Memory B cell (primary cell): ENCODE data around the gene SPINK2.
A peak's percentile ranks its signal among the peaks of the same experiment; 100 is the strongest.

Experiments used
- ATAC-seq: fragments of 150-1000 bp; cut with Tn5 transposase; 2 replicates; pipeline ENCODE4 v1.10.0; 2021; ENCODE audit warnings: low read depth, mild to moderate bottlenecking, moderate library complexity
- DNase-seq, 2 donors: peaks; one replicate each; pipeline ENCODE4 v3.0.0; 2022; ENCODE audit warnings: low spot score in 2 of 2
- H3K27ac Mint-ChIP-seq: one replicate; pipeline ENCODE4 v1.8.0; 2022; ENCODE audit warnings: mild to moderate bottlenecking, moderate library complexity, mixed read lengths
- H3K27me3 Mint-ChIP-seq: one replicate; pipeline ENCODE4 v1.8.0; 2022; ENCODE audit warnings: mixed read lengths
- H3K36me3 Mint-ChIP-seq: one replicate; pipeline ENCODE4 v1.8.0; 2022; ENCODE audit warnings: mild to moderate bottlenecking, mixed read lengths
- H3K4me1 Mint-ChIP-seq: one replicate; pipeline ENCODE4 v1.8.0; 2022; ENCODE audit warnings: mixed read lengths
- H3K4me3 Mint-ChIP-seq: one replicate; pipeline ENCODE4 v1.8.0; 2022; ENCODE audit warnings: mild to moderate bottlenecking, moderate library complexity, mixed read lengths
- H3K9me3 Mint-ChIP-seq: one replicate; pipeline ENCODE4 v1.8.0; 2022; ENCODE audit warnings: mixed read lengths

SPINK2 gene

DNA sequence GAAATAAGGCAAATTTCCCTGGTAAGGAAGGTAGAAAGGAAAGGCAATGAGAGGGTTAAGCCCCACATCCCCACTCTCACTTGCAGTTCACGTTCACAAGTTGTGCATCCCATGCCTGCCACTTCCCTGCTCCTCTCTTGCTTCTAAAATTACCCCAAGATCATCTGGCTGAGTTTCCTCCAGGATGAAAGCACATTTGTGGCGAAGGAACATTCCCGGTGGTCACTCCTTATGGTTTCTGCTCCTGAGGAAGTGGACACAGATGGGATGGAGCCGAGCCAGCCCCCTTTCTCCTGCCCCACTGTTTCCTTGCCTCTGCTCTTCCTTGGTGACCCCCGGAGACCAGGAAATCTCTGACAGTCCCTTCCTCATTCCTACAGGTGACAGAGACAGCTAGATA lies 37.5 kb downstream of the SPINK2 start:
- DNase-seq (no peak), ATAC-seq (no peak)
- H3K27me3 Mint-ChIP-seq: no peaks in the 10 kb centered on the region
- H3K36me3 Mint-ChIP-seq: no peaks in the 10 kb centered on the region
- H3K4me1 Mint-ChIP-seq: peaks cover 2% of the 10 kb centered on the region
- no peaks in the 10 kb centered on the region for H3K9me3 Mint-ChIP-seq
- H3K27ac Mint-ChIP-seq: no peak overlapping the region
- H3K4me3 Mint-ChIP-seq: no peak overlapping the region

DNA sequence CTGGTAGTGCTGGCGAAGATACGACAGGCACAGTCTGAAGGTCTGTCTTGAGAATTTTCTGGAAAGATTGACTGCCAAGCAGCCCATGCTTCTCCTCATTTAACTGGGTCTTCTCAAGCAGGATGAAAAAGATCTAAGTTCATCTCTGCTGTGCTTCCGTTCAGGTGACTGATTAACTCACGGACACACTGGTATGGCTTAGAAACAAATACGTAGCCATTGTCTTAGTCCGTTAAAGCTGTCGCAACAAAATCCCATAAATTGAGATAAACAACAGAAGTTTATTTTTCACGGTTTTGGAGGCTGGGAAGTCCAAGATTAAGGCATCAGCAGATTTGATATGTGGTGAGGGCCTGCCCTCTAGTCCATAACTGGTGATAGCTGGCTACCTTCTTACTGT lies 39.5 kb downstream of the SPINK2 start:
- Mint-ChIP-seq H3K36me3 (no peaks in the 10 kb centered on the region), H3K27ac (no peak overlapping the region), H3K9me3 (no peaks in the 10 kb centered on the region), H3K4me1 (peaks cover 2% of the 10 kb centered on the region), H3K27me3 (no peaks in the 10 kb centered on the region), H3K4me3 (no peak overlapping the region)
- ATAC-seq: no peak
- DNase-seq: no peak

DNA sequence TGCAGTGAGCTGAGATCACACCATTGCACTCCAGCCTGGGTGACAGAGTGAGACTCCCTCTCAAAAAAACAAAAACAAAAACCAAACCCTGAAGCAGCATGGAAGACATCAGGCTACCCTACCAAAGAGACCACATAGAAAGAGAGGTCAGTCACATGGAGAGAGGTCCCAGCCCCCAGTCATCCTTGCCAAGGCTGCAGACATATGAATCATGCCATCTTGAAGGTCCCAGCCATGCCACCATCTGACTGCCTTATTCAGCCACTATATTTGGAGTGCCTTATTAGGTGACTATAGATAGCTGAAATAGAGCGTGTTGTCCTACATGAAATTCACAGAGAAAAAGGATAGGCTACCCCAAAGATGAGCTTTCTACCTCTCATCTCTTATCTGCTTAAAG lies 48.2 kb downstream of the SPINK2 start:
- ATAC-seq (no peak), DNase-seq (no peak)
- Mint-ChIP-seq H3K4me1 (peaks cover 3% of the 10 kb centered on the region), H3K36me3 (no peaks in the 10 kb centered on the region), H3K9me3 (no peaks in the 10 kb centered on the region), H3K27ac (no peak overlapping the region), H3K27me3 (no peaks in the 10 kb centered on the region), H3K4me3 (no peak overlapping the region)

DNA sequence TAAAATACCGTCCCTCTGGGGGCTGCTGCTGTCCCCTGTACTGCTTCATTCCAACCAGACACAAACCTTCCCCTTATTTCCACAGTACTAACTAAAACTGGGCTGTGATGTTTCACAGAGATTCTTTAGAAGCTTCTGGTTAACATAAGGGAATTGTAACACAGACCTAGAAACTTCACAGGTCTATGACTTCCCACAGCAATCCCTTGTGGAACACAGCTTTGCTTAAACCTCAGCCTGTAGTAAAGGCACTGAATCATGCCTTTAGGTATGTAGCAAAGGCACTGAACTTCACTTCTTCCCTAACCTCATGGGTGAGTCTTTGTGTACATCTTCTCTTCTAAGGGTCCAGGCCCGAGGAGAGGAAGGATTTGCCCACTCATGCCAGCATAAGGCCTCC lies 49.4 kb downstream of the SPINK2 start:
- no peaks in the 10 kb centered on the region for H3K36me3 Mint-ChIP-seq
- H3K27ac Mint-ChIP-seq: no peak overlapping the region
- no peaks in the 10 kb centered on the region for H3K9me3 Mint-ChIP-seq
- peaks cover 3% of the 10 kb centered on the region for H3K4me1 Mint-ChIP-seq
- H3K4me3 Mint-ChIP-seq: no peak overlapping the region
- ATAC-seq: no peak
- H3K27me3 Mint-ChIP-seq: no peaks in the 10 kb centered on the region
- no peak for DNase-seq

DNA sequence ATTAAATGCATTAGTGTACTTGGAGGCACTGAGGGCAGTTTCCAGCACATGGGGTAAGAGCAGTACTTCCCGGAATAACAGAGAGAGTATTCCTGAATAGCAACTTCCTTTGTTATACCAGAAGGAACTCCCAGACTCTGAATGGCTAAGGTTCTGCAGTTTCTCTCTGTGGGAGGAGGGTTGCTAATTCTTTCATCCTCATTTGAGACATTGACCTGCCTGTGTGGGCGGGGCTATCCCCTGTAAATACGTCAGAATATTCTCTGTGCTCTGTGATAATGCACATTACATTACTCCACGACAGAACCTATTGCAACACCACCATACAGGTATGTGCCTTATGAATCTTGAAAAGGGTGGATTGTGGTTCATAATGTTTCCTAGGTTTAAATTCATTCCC lies 52.7 kb downstream of the SPINK2 start:
- Mint-ChIP-seq H3K9me3 (no peaks in the 10 kb centered on the region), H3K27me3 (no peaks in the 10 kb centered on the region), H3K4me1 (peaks cover 9% of the 10 kb centered on the region), H3K4me3 (no peak overlapping the region), H3K27ac (no peak overlapping the region), H3K36me3 (no peaks in the 10 kb centered on the region)
- ATAC-seq: no peak
- DNase-seq: no peak

DNA sequence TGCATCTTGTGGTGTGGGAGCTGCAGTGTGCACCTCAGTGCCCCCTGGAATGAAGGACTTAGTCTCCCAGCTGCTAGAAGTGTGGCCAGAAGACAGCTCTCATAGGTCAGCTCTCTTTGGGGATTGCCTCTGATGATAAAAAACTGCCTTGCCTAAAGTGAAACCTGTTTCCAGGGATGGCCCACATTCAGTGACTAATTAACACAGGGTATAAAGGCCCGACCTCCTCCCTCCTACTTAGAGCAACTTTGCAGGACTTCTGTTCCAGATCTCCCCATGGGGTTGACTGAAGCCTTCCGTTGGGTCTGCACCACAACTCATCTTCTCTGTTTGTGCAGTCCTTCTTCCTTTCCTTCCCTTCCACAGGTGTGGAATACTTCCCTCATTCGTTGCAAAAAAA lies 53.2 kb downstream of the SPINK2 start:
- ATAC-seq: no peak
- no peak overlapping the region for H3K27ac Mint-ChIP-seq

DNA sequence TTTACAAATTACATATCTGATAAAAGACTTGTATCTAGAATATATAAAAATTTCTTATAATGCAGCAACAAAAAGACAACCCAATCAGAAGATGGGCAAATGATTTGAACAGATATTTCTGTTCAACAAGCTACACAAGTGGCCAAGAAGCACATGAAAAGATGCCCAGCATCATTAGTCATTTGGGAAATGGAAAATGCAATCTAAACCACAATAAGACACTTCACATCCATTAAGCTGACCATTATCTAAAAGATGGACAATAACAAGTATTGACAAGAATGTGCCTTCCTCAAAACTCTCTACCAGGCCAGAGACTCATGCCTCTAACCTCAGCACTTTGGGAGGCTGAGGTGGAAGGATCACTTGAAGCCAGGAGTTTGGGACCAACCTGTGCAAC lies 53.9 kb downstream of the SPINK2 start:
- ATAC-seq (no peak), DNase-seq (no peak)
- Mint-ChIP-seq H3K36me3 (no peaks in the 10 kb centered on the region), H3K4me1 (peaks cover 9% of the 10 kb centered on the region), H3K9me3 (no peaks in the 10 kb centered on the region), H3K27ac (no peak overlapping the region), H3K27me3 (no peaks in the 10 kb centered on the region), H3K4me3 (no peak overlapping the region)

More for the DNA sequence above, 53.2 kb downstream of the SPINK2 start:
- peaks cover 9% of the 10 kb centered on the region for H3K4me1 Mint-ChIP-seq
- H3K9me3 Mint-ChIP-seq: no peaks in the 10 kb centered on the region
- DNase-seq: no peak
- H3K4me3 Mint-ChIP-seq: no peak overlapping the region
- no peaks in the 10 kb centered on the region for H3K36me3 Mint-ChIP-seq
- H3K27me3 Mint-ChIP-seq: no peaks in the 10 kb centered on the region

DNA sequence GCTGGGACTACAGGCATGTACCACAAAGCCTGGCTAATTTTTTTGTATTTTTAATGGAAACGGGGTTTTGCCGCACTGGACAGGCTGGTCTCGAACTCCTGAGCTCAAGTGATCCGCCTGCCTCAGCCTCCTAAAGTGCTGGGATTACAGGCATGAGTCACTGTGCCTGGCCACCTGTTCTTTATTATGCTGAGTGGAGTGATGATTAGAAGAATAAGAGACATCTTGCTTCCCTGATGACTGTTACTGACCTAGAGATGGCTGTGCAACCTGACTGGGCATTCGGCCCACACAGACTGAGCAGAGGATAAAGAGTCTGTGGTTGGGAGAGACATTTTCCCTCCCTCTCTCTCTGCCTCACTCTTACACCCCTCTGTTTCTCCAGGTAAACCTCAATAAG lies 56.7 kb downstream of the SPINK2 start:
- no peak overlapping the region for H3K27ac Mint-ChIP-seq
- DNase-seq (no peak), ATAC-seq (no peak)
- H3K4me3 Mint-ChIP-seq: no peak overlapping the region
- no peaks in the 10 kb centered on the region for H3K9me3 Mint-ChIP-seq
- H3K4me1 Mint-ChIP-seq: peaks cover 14% of the 10 kb centered on the region
- H3K36me3 Mint-ChIP-seq: no peaks in the 10 kb centered on the region
- no peaks in the 10 kb centered on the region for H3K27me3 Mint-ChIP-seq

DNA sequence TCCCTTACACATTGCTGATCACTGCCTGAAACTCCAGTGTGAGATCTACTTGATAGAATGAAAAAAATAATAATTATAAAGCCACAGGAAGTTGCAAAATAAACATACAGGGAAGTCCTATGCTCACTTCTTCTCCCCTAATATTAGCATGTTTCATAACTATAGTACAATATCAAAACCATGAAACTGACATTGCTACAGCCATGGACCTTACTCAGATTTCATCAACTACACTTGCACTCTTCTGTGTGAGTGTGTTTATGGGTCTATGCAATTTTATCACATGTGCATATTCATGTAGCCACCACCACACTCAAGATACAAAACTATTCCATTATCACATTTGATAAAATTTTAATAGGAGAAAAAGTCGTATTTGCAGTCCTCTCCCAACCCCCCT lies 57.3 kb downstream of the SPINK2 start:
- no peak for ATAC-seq
- no peak overlapping the region for H3K4me3 Mint-ChIP-seq
- peaks cover 16% of the 10 kb centered on the region for H3K4me1 Mint-ChIP-seq
- no peak overlapping the region for H3K27ac Mint-ChIP-seq
- no peaks in the 10 kb centered on the region for H3K9me3 Mint-ChIP-seq
- DNase-seq: no peak
- H3K36me3 Mint-ChIP-seq: no peaks in the 10 kb centered on the region
- H3K27me3 Mint-ChIP-seq: no peaks in the 10 kb centered on the region

DNA sequence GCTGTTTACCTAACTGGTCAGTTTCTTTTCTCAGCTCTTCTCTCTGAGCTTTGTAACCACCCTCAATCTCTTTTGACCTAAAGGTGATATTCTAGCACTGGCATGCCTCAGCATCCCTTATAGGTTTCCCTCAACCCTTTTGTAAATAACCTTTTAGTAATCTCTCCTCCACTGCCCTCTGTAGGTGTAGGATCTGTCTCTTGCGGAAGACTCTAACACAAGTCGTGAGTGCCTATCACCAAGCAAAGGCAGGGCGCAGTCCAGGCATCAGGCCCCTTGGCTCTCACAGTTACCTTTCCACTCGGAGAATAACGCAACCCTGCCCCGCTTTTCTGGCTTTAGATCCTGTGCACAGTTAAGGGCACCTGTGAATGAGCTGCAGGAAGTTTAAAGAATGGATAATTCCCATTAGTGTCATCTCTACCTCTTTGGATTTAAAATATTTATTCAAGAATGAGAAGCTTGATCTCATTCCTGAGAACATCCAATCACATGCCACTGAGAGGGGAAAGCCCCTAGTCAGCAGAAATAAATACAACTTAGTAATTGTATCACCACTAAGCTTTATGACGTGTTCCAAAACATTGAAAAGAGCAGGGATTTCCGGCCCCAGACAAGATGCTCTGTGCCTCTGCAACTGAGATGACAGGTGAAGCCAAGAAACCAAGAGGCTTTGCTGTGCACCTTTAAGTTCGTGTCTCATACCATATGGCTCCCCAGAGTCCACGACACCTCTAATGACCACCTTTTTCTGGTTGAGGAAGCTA lies 58.8 kb downstream of the SPINK2 start:
- no peaks in the 10 kb centered on the region for H3K27me3 Mint-ChIP-seq
- peaks cover 24% of the 10 kb centered on the region for H3K4me1 Mint-ChIP-seq
- DNase-seq (no peak), ATAC-seq (peak; percentile 59)
- H3K36me3 Mint-ChIP-seq: no peaks in the 10 kb centered on the region
- H3K9me3 Mint-ChIP-seq: no peaks in the 10 kb centered on the region
- no peak overlapping the region for H3K4me3 Mint-ChIP-seq
- H3K27ac Mint-ChIP-seq: peak overlapping the region; percentile 61

DNA sequence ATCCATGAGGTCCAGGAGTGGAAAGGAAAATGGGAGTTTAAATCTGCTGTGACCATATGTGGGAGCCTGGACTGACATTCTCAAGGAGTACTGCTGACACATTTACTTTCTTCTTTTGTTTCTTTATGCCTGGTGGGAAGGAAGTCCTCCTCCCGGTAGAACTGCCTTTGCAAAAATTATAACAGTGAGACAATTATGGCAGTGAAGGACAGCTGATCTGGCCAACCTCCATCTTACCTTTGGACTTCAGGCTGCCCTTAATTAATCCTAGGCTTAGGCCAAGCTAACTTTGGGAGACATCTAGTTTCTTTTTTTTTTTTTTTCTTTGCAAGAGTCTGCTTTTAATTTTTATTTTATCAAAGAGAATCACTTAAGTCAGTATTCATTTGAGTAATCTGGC lies 61.3 kb downstream of the SPINK2 start:
- Mint-ChIP-seq H3K27ac (no peak overlapping the region), H3K36me3 (no peaks in the 10 kb centered on the region), H3K4me3 (no peak overlapping the region), H3K9me3 (no peaks in the 10 kb centered on the region), H3K4me1 (peaks cover 36% of the 10 kb centered on the region), H3K27me3 (no peaks in the 10 kb centered on the region)
- DNase-seq (no peak), ATAC-seq (no peak)
